PC-3 (cell line): Measurements from ENCODE around the gene STK4. TPM values are rescaled to one million over a fixed set of nuclear protein-coding genes. Genes with fewer than 3 reads are reported as not detected.

Source experiments
- ATAC-seq: fragments of 200-7000 bp; cut with Tn5 transposase; 2 replicates; pipeline ENCODE4 v1.9.1; 2020; ENCODE audit warnings: mild to moderate bottlenecking, moderate library complexity
- BruUV-seq: library from RNA; stranded (reverse); fragments of 400-500 nt; replicated peaks from 2 replicates; lab custom pipeline; 2021; lab: Mats Ljungman, UMichigan
- CTCF ChIA-PET: fragments of 300-600 bp; sonication (Branson Sonifier 250); formaldehyde crosslinking; loops from one replicate; lab custom pipeline; 2022; ENCODE audit warnings: antibody characterized with exemption; lab: Charles Lee
- POLR2A ChIA-PET: fragments of 300-600 bp; sonication (Branson Sonifier 250); formaldehyde crosslinking; loops from one replicate; lab custom pipeline; 2022; ENCODE audit warnings: antibody characterized with exemption; ENCODE audit not compliant: unreplicated experiment; lab: Charles Lee
- DNase-seq: peaks from one replicate; pipeline ENCODE4 v3.0.0-alpha.2; 2015
- H2AFZ ChIP-seq: fragments of 300-600 bp; sonication (generic); 2 replicates; pipeline ENCODE4 v1.6.0; 2016; ENCODE audit warnings: antibody characterized with exemption, low read length
- H3F3A ChIP-seq: fragments of 300-600 bp; sonication (generic); one replicate; pipeline ENCODE4 v1.6.0; 2017; ENCODE audit warnings: antibody characterized with exemption, low read length, control low read depth, mild to moderate bottlenecking; ENCODE audit not compliant: unreplicated experiment
- H3K27ac ChIP-seq: fragments of 300-600 bp; sonication (generic); 2 replicates; pipeline ENCODE4 v1.5.1; 2016; ENCODE audit warnings: mild to moderate bottlenecking, low read length
- H3K27me3 ChIP-seq: fragments of 300-600 bp; sonication (generic); 2 replicates; pipeline ENCODE4 v1.6.1; 2016; ENCODE audit warnings: low read length, mixed read lengths
- H3K36me3 ChIP-seq: fragments of 300-600 bp; sonication (generic); 2 replicates; pipeline ENCODE4 v1.6.1; 2016; ENCODE audit warnings: low read depth, mixed run types, low read length, mixed read lengths
- H3K4me1 ChIP-seq: fragments of 300-600 bp; sonication (generic); 2 replicates; pipeline ENCODE4 v1.5.1; 2016; ENCODE audit warnings: low read length; ENCODE audit not compliant: insufficient read depth
- H3K4me2 ChIP-seq: fragments of 300-600 bp; sonication (generic); 2 replicates; pipeline ENCODE4 v1.6.0; 2016; ENCODE audit warnings: low read length
- H3K4me3 ChIP-seq: fragments of 300-600 bp; sonication (generic); 2 replicates; pipeline ENCODE4 v1.5.1; 2016; ENCODE audit warnings: mild to moderate bottlenecking, low read length, mixed read lengths
- H3K79me2 ChIP-seq: fragments of 300-600 bp; sonication (generic); 2 replicates; pipeline ENCODE4 v1.6.1; 2017; ENCODE audit warnings: low read length, mixed read lengths
- H3K9ac ChIP-seq: fragments of 300-600 bp; sonication (generic); 2 replicates; pipeline ENCODE4 v1.6.0; 2016; ENCODE audit warnings: mild to moderate bottlenecking, low read length
- H3K9me2 ChIP-seq: fragments of 300-600 bp; sonication (generic); replicated peaks from 2 replicates; pipeline ENCODE4 v1.6.1; 2016; ENCODE audit warnings: mixed run types, low read length, mixed read lengths
- H3K9me3 ChIP-seq: fragments of 300-600 bp; sonication (generic); 2 replicates; pipeline ENCODE4 v1.6.1; 2016; ENCODE audit warnings: low read length, mixed read lengths
- H4K20me1 ChIP-seq: fragments of 300-600 bp; sonication (generic); 2 replicates; pipeline ENCODE4 v1.6.1; 2016; ENCODE audit warnings: low read length, mixed read lengths
- CTCF ChIP-seq: fragments of 300-600 bp; sonication (generic); conservative IDR thresholded peaks from 2 replicates; pipeline ENCODE4 v1.5.1; 2017; ENCODE audit warnings: antibody characterized with exemption, low read depth, mild to moderate bottlenecking, low read length
- EZH2 ChIP-seq: fragments of 300-600 bp; sonication (generic); IDR thresholded peaks from one replicate; pipeline ENCODE4 v1.6.1; 2017; ENCODE audit warnings: antibody characterized with exemption, mild to moderate bottlenecking, low read length; ENCODE audit not compliant: unreplicated experiment
- EZH2phosphoT487 ChIP-seq: fragments of 300-600 bp; sonication (generic); IDR thresholded peaks from 2 replicates; pipeline ENCODE4 v1.6.1; 2018; ENCODE audit warnings: mild to moderate bottlenecking, antibody characterized with exemption, low read length, borderline replicate concordance
- intact Hi-C: fragments of 100-400 bp; cut with micrococcal nuclease; formaldehyde crosslinking; loops from 2 replicates; pipeline ENCODE4 v1.9.0; 2023
- total RNA-seq: library from RNA; depleted of rRNA; stranded (reverse); fragments of >200 nt; gene quantifications from 2 replicates; pipeline ENCODE4 v1.2.3, GENCODE V29; 2014

The STK4 gene
- total RNA-seq, 1 experiment from 2014 or later, result 18.6 TPM

GRCh38 chr20:45044084-45044573 lies 77.8 kb downstream of the STK4 start:
- TF ChIP-seq EZH2phosphoT487 (no peak), EZH2 (no peak), CTCF (peak; percentile 97)
- BruUV-seq, result no TSS peak
- Histone ChIP-seq H4K20me1 (no peaks in the 10 kb centered on the region), H3K27ac (no peak overlapping the region), H3K36me3 (no peaks in the 10 kb centered on the region), H2AFZ (peak overlapping the region; percentile 6; the same call in 1 of the 2 replicates), H3K9me2 (no peaks in the 10 kb centered on the region), H3K27me3 (no peaks in the 10 kb centered on the region), H3K4me1 (peaks cover 26% of the 10 kb centered on the region), H3K9ac (no peak overlapping the region), H3K4me3 (no peak overlapping the region), H3K79me2 (no peaks in the 10 kb centered on the region), H3K9me3 (no peaks in the 10 kb centered on the region), H3K4me2 (0 out of 2 replicates have a peak overlapping the region, but pooled peaks have one; percentile 19), H3F3A (no peaks in the 10 kb centered on the region)
- ChIA-PET POLR2A (interaction anchor here (0.6 kb wide), 2 partner anchors 13 to 313 kb away, joined by 4 to 7 read pairs; no protein-coding TSS in a partner anchor), CTCF (interaction anchor here (0.6 to 4.1 kb wide), 19 partner anchors 12 to 393 kb away, joined by 3 to 64 read pairs (median 5); no protein-coding TSS in a partner anchor)
- DNase-seq, result peak; percentile 90
- intact Hi-C loops, result loop anchor here (1.0 to 2.0 kb wide), 5 partner anchors 15 to 247 kb away; no protein-coding TSS in a partner anchor
- ATAC-seq, result peak; percentile 79

GRCh38 chr20:45044601-45045000 lies 78.3 kb downstream of the STK4 start:
- peak; percentile 23 for DNase-seq
- intact Hi-C loops, result loop anchor here (1.0 to 2.0 kb wide), 5 partner anchors 14 to 247 kb away; no protein-coding TSS in a partner anchor
- BruUV-seq, result no TSS peak
- Histone ChIP-seq H3K9me3 (no peaks in the 10 kb centered on the region), H3K9me2 (no peaks in the 10 kb centered on the region), H2AFZ (0 out of 2 replicates have a peak overlapping the region, but pooled peaks have one; percentile 6), H3K36me3 (no peaks in the 10 kb centered on the region), H3F3A (no peaks in the 10 kb centered on the region), H4K20me1 (no peaks in the 10 kb centered on the region), H3K4me1 (peaks cover 26% of the 10 kb centered on the region), H3K79me2 (no peaks in the 10 kb centered on the region), H3K4me3 (no peak overlapping the region), H3K27me3 (no peaks in the 10 kb centered on the region), H3K9ac (no peak overlapping the region), H3K27ac (no peak overlapping the region), H3K4me2 (0 out of 2 replicates have a peak overlapping the region, but pooled peaks have one; percentile 19)
- ATAC-seq, result peak; percentile 47; the same call in 1 of the 2 replicates
- ChIA-PET POLR2A (interaction anchor here (0.6 kb wide), 2 partner anchors 12 to 312 kb away, joined by 4 to 7 read pairs; no protein-coding TSS in a partner anchor), CTCF (interaction anchor here (0.6 to 4.1 kb wide), 17 partner anchors 12 to 392 kb away, joined by 3 to 64 read pairs (median 6); partner anchors contain the start of gene YWHAB)
- TF ChIP-seq EZH2 (no peak), EZH2phosphoT487 (no peak)

GRCh38 chr20:45047581-45048119 lies 81.3 kb downstream of the STK4 start:
- Histone ChIP-seq H4K20me1 (no peaks in the 10 kb centered on the region), H2AFZ (no peak overlapping the region), H3K27ac (no peak overlapping the region), H3K9me3 (no peaks in the 10 kb centered on the region), H3K36me3 (no peaks in the 10 kb centered on the region), H3K79me2 (no peaks in the 10 kb centered on the region), H3K9me2 (no peaks in the 10 kb centered on the region), H3K4me1 (peaks cover 7% of the 10 kb centered on the region), H3K9ac (no peak overlapping the region), H3F3A (no peaks in the 10 kb centered on the region), H3K27me3 (no peaks in the 10 kb centered on the region), H3K4me2 (no peak overlapping the region), H3K4me3 (no peak overlapping the region)
- TF ChIP-seq EZH2 (no peak), CTCF (no peak), EZH2phosphoT487 (no peak)
- CTCF ChIA-PET, result interaction anchor here (0.5 kb wide), 1 partner anchor 237 kb away, joined by 3 read pairs; no protein-coding TSS in a partner anchor
- ATAC-seq, result no peak
- POLR2A ChIA-PET, result no interaction called here
- no TSS peak for BruUV-seq
- intact Hi-C loops, result no loop called here
- DNase-seq, result no peak
